Vein endothelial cell (primary cell): ENCODE results near the gene LYZL6. TPM values are rescaled to one million over a fixed set of nuclear protein-coding genes. Genes with fewer than 3 reads are reported as not detected.

Experiments
- small RNA-seq: library from RNA; depleted of rRNA; stranded (forward); fragments of <200 nt; gene quantifications from one replicate; pipeline ENCODE3, GENCODE V24; 2012
- total RNA-seq: library from RNA; depleted of rRNA; stranded (reverse); fragments of >200 nt; gene quantifications from 2 replicates; pipeline ENCODE4 v1.2.3, GENCODE V29; 2012

Gene LYZL6
- total RNA-seq, result not detected in 2 replicates

DNA sequence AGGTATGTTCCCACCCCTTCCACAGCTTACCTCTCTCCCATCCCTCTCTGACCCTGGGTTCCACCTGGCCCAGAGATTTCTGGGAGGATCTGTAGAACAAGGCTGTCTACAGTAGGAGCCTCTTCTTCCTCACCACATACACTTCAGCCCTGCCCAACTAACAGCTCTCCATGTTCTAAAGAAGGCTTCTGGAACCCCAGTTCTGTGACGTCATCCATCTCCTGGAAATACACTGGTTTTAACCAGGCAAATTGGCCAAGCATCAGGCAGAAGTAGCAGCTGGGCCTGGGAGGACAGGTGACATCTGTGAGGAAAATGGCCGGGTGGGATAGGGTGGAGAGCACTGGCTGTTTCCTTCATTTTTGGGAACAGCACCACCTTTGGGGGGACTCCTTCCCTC is at the start of gene LYZL6:
Gene LYZL6 (minus strand): TSS at position 177 of the 400 bp plus-strand sequence. CDS start 4,357 bp downstream, outside the sequence.

DNA sequence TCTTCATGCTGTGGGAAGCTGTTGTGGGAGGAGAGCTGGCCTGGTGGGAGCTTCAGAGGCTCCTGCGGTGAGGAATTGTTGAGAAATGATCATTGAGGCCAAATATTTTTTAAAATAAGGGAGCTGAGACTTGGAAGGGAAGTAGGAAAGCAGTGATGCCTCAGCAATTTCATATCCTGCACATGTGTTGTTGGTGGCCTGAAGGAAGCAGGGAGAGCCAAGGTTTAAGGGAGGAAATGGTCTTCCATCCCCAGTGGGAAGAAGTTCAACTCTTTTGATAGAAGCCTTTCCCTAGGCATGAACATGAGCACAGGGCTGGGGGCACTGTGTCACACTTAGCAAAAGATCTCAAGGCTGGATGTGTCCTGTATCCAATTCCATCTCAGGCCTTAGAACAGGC is 43.1 kb upstream of the LYZL6 start, which contains the start of gene CCL14:
Gene CCL14 (minus strand): TSS at position 87 of the 400 bp plus-strand sequence. CDS start 80 bp downstream, at position 7.

GRCh38 chr17:35981246-35981645 is 37.7 kb upstream of the LYZL6 start, which contains the start of gene CCL16:
Gene CCL16, minus strand, starts transcription at chr17:35981497. Its CDS starts 77 bp downstream, at chr17:35981420.

GRCh38 chr17:35930211-35931065 is 13.1 kb downstream of the LYZL6 start, which contains the start of gene RDM1:
Gene RDM1, minus strand, starts transcription at chr17:35930773. Its CDS starts 46 bp downstream, at chr17:35930727.

Small RNAs within 50 kb of the gene (small RNA-seq; reads per million reads assigned to genes)
- 330 reads per million, percentile 99 among the genes with 10 or more reads in this experiment for gene RF00100

Other genes starting within 250 kb of the LYZL6 start
- gene RASL10B, start 212.1 kb downstream of the LYZL6 start, total RNA-seq, result 0.19 and 0.33 TPM in 2 replicates
- gene GAS2L2, start 190.5 kb downstream of the LYZL6 start, total RNA-seq, result not detected in 2 replicates
- not detected in 2 replicates for gene C17orf50, start 182.8 kb downstream of the LYZL6 start, total RNA-seq
- gene MMP28, start 148.1 kb downstream of the LYZL6 start, total RNA-seq, result 11.3 and 13.7 TPM in 2 replicates
- gene TAF15, start 134.2 kb downstream of the LYZL6 start, total RNA-seq, result 67.6 and 71.3 TPM in 2 replicates
- gene HEATR9, start 74.8 kb downstream of the LYZL6 start, total RNA-seq, result not detected in 2 replicates
- gene CCL5, start 63.4 kb downstream of the LYZL6 start, total RNA-seq, result 0.19 and 0.65 TPM in 2 replicates
- not detected in 2 replicates for gene RDM1, start 12.9 kb downstream of the LYZL6 start, total RNA-seq
- 0.65 and 0.86 TPM in 2 replicates for gene CCL16, start 37.8 kb upstream of the LYZL6 start, total RNA-seq
- gene CCL14, start 43.0 kb upstream of the LYZL6 start, total RNA-seq, result 32.7 and 43.2 TPM in 2 replicates
- not detected in 2 replicates for gene CCL15, start 57.8 kb upstream of the LYZL6 start, total RNA-seq
- gene CCL23, start 74.3 kb upstream of the LYZL6 start, total RNA-seq, result 0.98 and 6.4 TPM in 2 replicates
- not detected in 2 replicates for gene CCL18, start 120.6 kb upstream of the LYZL6 start, total RNA-seq
- not detected in 2 replicates for gene CCL3, start 146.4 kb upstream of the LYZL6 start, total RNA-seq
- not detected in 2 replicates for gene CCL4, start 160.1 kb upstream of the LYZL6 start, total RNA-seq
- 0.86 TPM in 1 of 2 replicates, not detected in the other for gene TBC1D3B, start 232.9 kb upstream of the LYZL6 start, total RNA-seq